CD14-positive monocyte (primary cell): ENCODE data around the gene MAST4. TPM values are rescaled to one million over a fixed set of nuclear protein-coding genes. Genes with fewer than 3 reads are reported as not detected.

ENCODE experiments used
- DNase-seq, 3 donors: peaks; one replicate each; pipeline ENCODE4 v3.0.0-alpha.2; 2011 to 2022
- H2AFZ ChIP-seq: 2 replicates; pipeline ENCODE4 v1.6.0; 2012; ENCODE audit warnings: mild to moderate bottlenecking, low read depth, low read length, inconsistent platforms; ENCODE audit not compliant: insufficient read depth, poor library complexity, severe bottlenecking
- H3K27ac ChIP-seq, 2 donors: 1 replicate in 1 of 2; 2 replicates in 1 of 2; pipeline ENCODE4 v1.5.1; 2012 to 2013; ENCODE audit warnings: low read length in 2 of 2, control low read depth in 1 of 2, inconsistent platforms in 1 of 2, low read depth in 1 of 2, mild to moderate bottlenecking in 1 of 2
- H3K27me3 ChIP-seq, 2 donors: one replicate each; pipeline versions ENCODE4 v1.6.0 to v1.6.1; 2011 to 2013; ENCODE audit warnings: low read length in 2 of 2; ENCODE audit not compliant: control insufficient read depth in 2 of 2, insufficient read depth in 2 of 2
- H3K36me3 ChIP-seq, 2 donors: replicated peaks in 1 of 2; 1 replicate in 1 of 2; 2 replicates in 1 of 2; pipeline versions ENCODE4 v1.5.1 to v1.6.1; 2012 to 2013; ENCODE audit warnings: low read length in 2 of 2, control low read depth in 1 of 2, inconsistent platforms in 1 of 2, mild to moderate bottlenecking in 1 of 2; ENCODE audit not compliant: insufficient read depth in 2 of 2, control insufficient read depth in 1 of 2
- H3K4me1 ChIP-seq, 2 donors: 1 replicate in 1 of 2; 2 replicates in 1 of 2; pipeline versions ENCODE4 v1.5.1 to v1.6.1; 2012 to 2013; ENCODE audit warnings: low read length in 2 of 2, control low read depth in 1 of 2, inconsistent platforms in 1 of 2, mild to moderate bottlenecking in 1 of 2, moderate library complexity in 1 of 2; ENCODE audit not compliant: insufficient read depth in 2 of 2, control insufficient read depth in 1 of 2
- H3K4me2 ChIP-seq: replicated peaks from 2 replicates; pipeline ENCODE3; 2012; ENCODE audit warnings: low read length, moderate library complexity, mild to moderate bottlenecking; ENCODE audit not compliant: poor library complexity, severe bottlenecking; ENCODE audit errors: extremely low read depth
- H3K4me3 ChIP-seq, 3 experiments: fragments of 200-600 bp in 1 of 3; sonication (generic) in 1 of 3; replicated peaks in 1 of 3; 1 replicate in 2 of 3; 2 replicates in 1 of 3; pipeline ENCODE4 v1.5.1; 2011 to 2013; ENCODE audit warnings: low read length in 3 of 3, mild to moderate bottlenecking in 3 of 3, control low read depth in 2 of 3, low read depth in 2 of 3, inconsistent platforms in 1 of 3, moderate library complexity in 1 of 3
- H3K79me2 ChIP-seq: 2 replicates; pipeline ENCODE4 v1.6.0; 2012; ENCODE audit warnings: mild to moderate bottlenecking, control low read depth, inconsistent platforms, low read length, moderate library complexity; ENCODE audit not compliant: insufficient read depth
- H3K9ac ChIP-seq: 2 replicates; pipeline ENCODE4 v1.6.0; 2017; ENCODE audit warnings: low read length, mild to moderate bottlenecking; ENCODE audit not compliant: insufficient read depth, poor library complexity, severe bottlenecking
- H3K9me3 ChIP-seq, 2 donors: replicated peaks in 1 of 2; 1 replicate in 1 of 2; 2 replicates in 1 of 2; pipeline versions ENCODE4 v1.5.1 to v1.6.1; 2012 to 2013; ENCODE audit warnings: low read length in 2 of 2, control low read depth in 1 of 2; ENCODE audit not compliant: control insufficient read depth in 1 of 2, insufficient read depth in 1 of 2
- H4K20me1 ChIP-seq: 2 replicates; pipeline ENCODE4 v1.6.0; 2012; ENCODE audit warnings: mild to moderate bottlenecking, low read length, control low read depth, moderate library complexity; ENCODE audit not compliant: insufficient read depth
- H3K27ac Mint-ChIP-seq, 7 donors: one replicate each; pipeline ENCODE4 v1.8.0; 2020; ENCODE audit warnings: mild to moderate bottlenecking in 7 of 7, mixed read lengths in 7 of 7, moderate library complexity in 6 of 7, inconsistent platforms in 2 of 7
- H3K27me3 Mint-ChIP-seq, 3 donors: one replicate each; pipeline ENCODE4 v1.8.0; 2021 to 2022; ENCODE audit warnings: low read depth in 3 of 3, mild to moderate bottlenecking in 3 of 3, mixed read lengths in 3 of 3, moderate library complexity in 3 of 3, inconsistent platforms in 1 of 3
- H3K36me3 Mint-ChIP-seq, 2 donors: one replicate each; pipeline ENCODE4 v1.8.0; 2020; ENCODE audit warnings: mixed read lengths in 2 of 2, inconsistent platforms in 1 of 2, mild to moderate bottlenecking in 1 of 2
- H3K4me1 Mint-ChIP-seq: one replicate; pipeline ENCODE4 v1.8.0; 2020; ENCODE audit warnings: mild to moderate bottlenecking, mixed read lengths
- H3K4me3 Mint-ChIP-seq, 2 donors: one replicate each; pipeline ENCODE4 v1.8.0; 2020; ENCODE audit warnings: mild to moderate bottlenecking in 2 of 2, mixed read lengths in 2 of 2, moderate library complexity in 1 of 2
- H3K9me3 Mint-ChIP-seq, 7 donors: one replicate each; pipeline ENCODE4 v1.8.0; 2020 to 2022; ENCODE audit warnings: mixed read lengths in 7 of 7, mild to moderate bottlenecking in 6 of 7, moderate library complexity in 6 of 7, inconsistent platforms in 2 of 7
- WGBS: methylation state at CpG from one replicate; pipeline ENCODE4 v1.1.5; 2013; ENCODE audit warnings: missing lambda C conversion rate; ENCODE audit not compliant: insufficient coverage; 5-methylcytosine and 5-hydroxymethylcytosine counted together
- intact Hi-C, 2 donors: fragments of 100-400 bp; cut with micrococcal nuclease; formaldehyde crosslinking; loops; one replicate each; pipeline versions ENCODE4 v1.15.0 to v1.15.1; 2023
- polyA plus RNA-seq, 3 donors: library from polyadenylated mRNA; depleted of rRNA in 1 of 3; unstranded in 2 of 3; stranded (reverse) in 1 of 3; fragments of 300-500 nt in 2 of 3; fragments of >200 nt in 1 of 3; fragmentation: Illumina TruSeq in 2 of 3; gene quantifications; 1 replicate in 2 of 3; 2 replicates in 1 of 3; pipeline ENCODE4 v1.2.3, GENCODE V29; 2012 to 2021
- TF ChIP-seq, protein P1 (sequence below): fragments of 200-600 bp; IDR thresholded peaks from one replicate; pipeline ENCODE4 v1.8.0; 2022; ENCODE audit warnings: antibody characterized with exemption, mild to moderate bottlenecking

MAST4 gene
- polyA plus RNA-seq, 3 donors, result 0.03 to 0.24 TPM; not detected in 1

DNA sequence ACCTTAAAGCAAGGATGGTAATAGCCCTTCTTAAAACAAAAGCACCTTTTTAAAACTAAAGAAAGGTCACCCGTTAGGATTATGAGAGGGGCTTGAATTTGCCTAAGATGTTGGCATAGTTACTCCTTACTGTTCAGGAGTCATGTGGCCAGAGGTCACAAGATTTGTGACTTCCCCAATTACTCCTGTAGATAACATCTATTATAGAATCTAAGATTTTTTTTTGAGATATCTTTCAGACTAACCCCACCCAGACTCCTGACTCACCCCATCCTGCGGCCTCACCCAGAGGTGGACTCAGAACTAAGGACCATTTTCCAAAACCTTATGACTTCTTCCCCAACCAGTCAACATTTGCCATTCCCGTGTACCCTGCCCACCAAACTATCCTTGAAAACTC is 598.0 kb downstream of the MAST4 start:
- Histone ChIP-seq H3K4me3 (peak overlapping the region; percentile 32 to 73 (median 37)), H2AFZ (no peak overlapping the region), H3K27me3 (no peaks in the 10 kb centered on the region), H3K4me1 (peaks cover 91 to 100% of the 10 kb centered on the region in 2 donors), H3K9ac (peak overlapping the region; percentile 56), H3K4me2 (peak overlapping the region; percentile 64), H4K20me1 (no peaks in the 10 kb centered on the region), H3K9me3 (no peaks in the 10 kb centered on the region), H3K27ac (peak overlapping the region; percentile 90 to 93), H3K36me3 (no peaks in the 10 kb centered on the region), H3K79me2 (peaks cover 82% of the 10 kb centered on the region)
- no peaks in the 10 kb centered on the region for H3K27me3 Mint-ChIP-seq
- H3K4me3 Mint-ChIP-seq, result peak overlapping the region; percentile 59 to 91
- H3K9me3 Mint-ChIP-seq, result peaks cover 0 to 6% (median 3%) of the 10 kb centered on the region in 7 donors
- peaks cover 27 to 38% of the 10 kb centered on the region in 2 donors for H3K36me3 Mint-ChIP-seq
- intact Hi-C loops, result no loop called here
- H3K27ac Mint-ChIP-seq, result peak overlapping the region; percentile 96 to 99 (median 97)
- DNase-seq, result peak; percentile 63 to 86 (median 76)
- TF ChIP-seq, protein P1, sequence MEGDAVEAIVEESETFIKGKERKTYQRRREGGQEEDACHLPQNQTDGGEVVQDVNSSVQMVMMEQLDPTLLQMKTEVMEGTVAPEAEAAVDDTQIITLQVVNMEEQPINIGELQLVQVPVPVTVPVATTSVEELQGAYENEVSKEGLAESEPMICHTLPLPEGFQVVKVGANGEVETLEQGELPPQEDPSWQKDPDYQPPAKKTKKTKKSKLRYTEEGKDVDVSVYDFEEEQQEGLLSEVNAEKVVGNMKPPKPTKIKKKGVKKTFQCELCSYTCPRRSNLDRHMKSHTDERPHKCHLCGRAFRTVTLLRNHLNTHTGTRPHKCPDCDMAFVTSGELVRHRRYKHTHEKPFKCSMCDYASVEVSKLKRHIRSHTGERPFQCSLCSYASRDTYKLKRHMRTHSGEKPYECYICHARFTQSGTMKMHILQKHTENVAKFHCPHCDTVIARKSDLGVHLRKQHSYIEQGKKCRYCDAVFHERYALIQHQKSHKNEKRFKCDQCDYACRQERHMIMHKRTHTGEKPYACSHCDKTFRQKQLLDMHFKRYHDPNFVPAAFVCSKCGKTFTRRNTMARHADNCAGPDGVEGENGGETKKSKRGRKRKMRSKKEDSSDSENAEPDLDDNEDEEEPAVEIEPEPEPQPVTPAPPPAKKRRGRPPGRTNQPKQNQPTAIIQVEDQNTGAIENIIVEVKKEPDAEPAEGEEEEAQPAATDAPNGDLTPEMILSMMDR, result no peak
- WGBS, result no CpG with 5 or more reads among the region's 3 CpGs
- H3K4me1 Mint-ChIP-seq, result peaks cover 93% of the 10 kb centered on the region

DNA sequence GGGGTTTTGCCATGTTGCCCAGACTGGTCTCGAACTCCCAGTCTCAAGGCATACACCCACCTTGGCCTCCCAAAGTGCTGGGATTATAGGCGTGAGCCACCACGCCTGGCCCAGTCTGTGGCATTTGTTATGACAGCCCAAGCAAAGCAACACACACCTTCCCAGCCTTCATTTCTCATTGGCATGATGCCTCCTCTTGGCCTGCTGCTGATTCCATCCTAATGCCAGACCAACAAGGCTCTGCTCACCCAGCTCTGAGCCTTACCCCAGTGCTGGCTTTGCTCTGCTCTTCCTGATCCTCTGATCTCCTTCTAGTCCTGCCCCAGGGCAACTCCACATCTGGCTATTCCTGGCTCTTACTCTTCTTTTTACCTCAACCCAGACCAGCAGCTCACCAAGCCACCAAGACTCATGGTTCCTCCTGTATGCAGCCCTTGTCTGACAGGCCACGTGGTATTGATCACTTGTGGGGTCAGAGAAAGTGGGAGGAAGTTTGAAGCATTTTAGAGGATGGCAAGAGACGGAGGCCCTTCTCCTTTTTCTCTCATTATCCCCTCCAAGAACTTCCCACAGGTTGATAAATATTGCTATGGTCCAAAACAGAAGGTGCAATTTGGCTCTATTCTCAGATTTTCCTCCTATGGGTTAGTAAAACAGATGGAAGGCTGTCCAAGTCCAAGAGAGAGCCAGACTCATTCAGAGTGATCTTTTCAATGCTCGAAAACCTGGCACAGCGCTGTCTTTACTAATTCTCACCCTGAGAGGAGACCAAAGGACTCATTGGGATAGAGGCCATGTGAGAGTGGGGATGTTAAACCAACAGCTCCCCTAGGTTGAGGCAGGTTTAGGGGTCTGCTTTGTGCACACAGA is 599.4 kb downstream of the MAST4 start:
- Histone ChIP-seq H4K20me1 (no peaks in the 10 kb centered on the region), H3K79me2 (peaks cover 67% of the 10 kb centered on the region), H3K4me2 (peak overlapping the region; percentile 64), H2AFZ (peak overlapping the region; percentile 4), H3K9ac (peak overlapping the region; percentile 42), H3K9me3 (no peaks in the 10 kb centered on the region), H3K36me3 (no peaks in the 10 kb centered on the region), H3K27ac (peak overlapping the region; percentile 90 to 93), H3K27me3 (no peaks in the 10 kb centered on the region), H3K4me1 (peaks cover 87 to 98% of the 10 kb centered on the region in 2 donors), H3K4me3 (peak overlapping the region; percentile 32 to 73 (median 37))
- H3K4me1 Mint-ChIP-seq, result peaks cover 88% of the 10 kb centered on the region
- H3K9me3 Mint-ChIP-seq, result peaks cover 0 to 6% (median 3%) of the 10 kb centered on the region in 7 donors
- no peaks in the 10 kb centered on the region for H3K27me3 Mint-ChIP-seq
- H3K4me3 Mint-ChIP-seq, result peak overlapping the region; percentile 59 to 91
- DNase-seq, result peak in 2 of 3 donors; percentile 27 to 30
- peaks cover 16 to 29% of the 10 kb centered on the region in 2 donors for H3K36me3 Mint-ChIP-seq
- intact Hi-C loops, result no loop called here
- 78% methylated on average over 5 of the region's 7 CpGs for WGBS
- H3K27ac Mint-ChIP-seq, result peak overlapping the region; percentile 96 to 99 (median 97)
- TF ChIP-seq, protein P1, result no peak
